Measurements from ENCODE around the gene SPHK2.
"Not testable (repeated sequence)": the region's sequence is repeated elsewhere in the genome, so short reads cannot be mapped to it uniquely, and the experiment has no call there.

Gene SPHK2

DNA sequence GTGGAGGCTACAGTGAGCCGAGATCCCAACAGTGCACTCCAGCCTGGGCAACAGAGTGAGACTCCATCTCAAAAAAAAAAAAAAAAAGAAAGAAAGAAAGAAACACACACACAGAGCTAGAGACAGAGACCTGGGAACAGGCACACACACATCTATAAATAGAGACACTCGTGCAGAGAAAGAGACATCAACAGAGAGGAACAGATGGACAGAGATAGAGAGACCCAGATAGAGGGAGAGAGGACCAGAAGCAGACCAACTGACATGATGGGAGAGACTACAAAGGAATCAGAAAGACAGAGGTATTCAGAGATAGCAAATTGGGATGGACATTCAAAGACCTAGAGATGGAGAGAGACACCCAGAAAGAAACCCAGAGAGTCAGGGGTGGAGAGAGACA lies 28.8 kb downstream of the SPHK2 start:
- peaks cover 32% of the 10 kb centered on the region for H3K4me1 Mint-ChIP-seq
- no peak overlapping the region for H3K4me3 Mint-ChIP-seq
- H3K27ac Mint-ChIP-seq: no peak overlapping the region
- no peaks in the 10 kb centered on the region for H3K36me3 Mint-ChIP-seq (ENCODE audit: low read depth)
- DNase-seq: no peak
- H3K27me3 Mint-ChIP-seq (ENCODE audit: low read depth, poor library complexity): peaks cover 6% of the 10 kb centered on the region
- TF ChIP-seq, protein P1, sequence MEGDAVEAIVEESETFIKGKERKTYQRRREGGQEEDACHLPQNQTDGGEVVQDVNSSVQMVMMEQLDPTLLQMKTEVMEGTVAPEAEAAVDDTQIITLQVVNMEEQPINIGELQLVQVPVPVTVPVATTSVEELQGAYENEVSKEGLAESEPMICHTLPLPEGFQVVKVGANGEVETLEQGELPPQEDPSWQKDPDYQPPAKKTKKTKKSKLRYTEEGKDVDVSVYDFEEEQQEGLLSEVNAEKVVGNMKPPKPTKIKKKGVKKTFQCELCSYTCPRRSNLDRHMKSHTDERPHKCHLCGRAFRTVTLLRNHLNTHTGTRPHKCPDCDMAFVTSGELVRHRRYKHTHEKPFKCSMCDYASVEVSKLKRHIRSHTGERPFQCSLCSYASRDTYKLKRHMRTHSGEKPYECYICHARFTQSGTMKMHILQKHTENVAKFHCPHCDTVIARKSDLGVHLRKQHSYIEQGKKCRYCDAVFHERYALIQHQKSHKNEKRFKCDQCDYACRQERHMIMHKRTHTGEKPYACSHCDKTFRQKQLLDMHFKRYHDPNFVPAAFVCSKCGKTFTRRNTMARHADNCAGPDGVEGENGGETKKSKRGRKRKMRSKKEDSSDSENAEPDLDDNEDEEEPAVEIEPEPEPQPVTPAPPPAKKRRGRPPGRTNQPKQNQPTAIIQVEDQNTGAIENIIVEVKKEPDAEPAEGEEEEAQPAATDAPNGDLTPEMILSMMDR (IDR thresholded peaks at IDR 0.05): no peak
- H3K9me3 Mint-ChIP-seq: no peaks in the 10 kb centered on the region

GRCh38 chr19:48650974-48651682 lies 31.8 kb downstream of the SPHK2 start:
- Mint-ChIP-seq H3K27me3 (ENCODE audit: low read depth, poor library complexity) (peaks cover 2% of the 10 kb centered on the region), H3K27ac (no peak overlapping the region), H3K4me3 (no peak overlapping the region), H3K36me3 (ENCODE audit: low read depth) (no peaks in the 10 kb centered on the region), H3K4me1 (peaks cover 25% of the 10 kb centered on the region), H3K9me3 (no peaks in the 10 kb centered on the region)
- TF ChIP-seq, protein P1 (IDR thresholded peaks at IDR 0.05): no peak
- DNase-seq: no peak

DNA sequence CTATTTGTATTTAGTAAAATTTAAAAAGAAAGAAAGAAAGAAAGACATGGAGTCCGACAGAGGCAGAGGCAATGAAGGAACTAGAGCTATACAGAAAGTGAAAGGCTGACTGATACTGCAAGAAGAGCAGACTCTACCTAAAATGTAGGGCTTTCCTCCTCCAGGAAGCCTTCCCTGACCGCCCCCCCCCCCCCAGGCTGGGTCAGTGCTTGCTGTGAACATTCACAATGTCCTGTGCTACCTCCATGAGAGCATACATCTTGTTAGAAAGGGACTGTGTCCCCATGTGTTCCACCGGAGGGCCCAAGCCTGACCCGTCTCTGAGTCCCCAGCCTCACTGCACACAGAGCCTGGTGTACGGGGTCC lies 32.4 kb downstream of the SPHK2 start:
- no peak overlapping the region for H3K27ac Mint-ChIP-seq
- H3K4me3 Mint-ChIP-seq: no peak overlapping the region
- H3K9me3 Mint-ChIP-seq: no peaks in the 10 kb centered on the region
- H3K27me3 Mint-ChIP-seq (ENCODE audit: low read depth, poor library complexity): peaks cover 2% of the 10 kb centered on the region
- no peak for DNase-seq
- no peaks in the 10 kb centered on the region for H3K36me3 Mint-ChIP-seq (ENCODE audit: low read depth)
- TF ChIP-seq, protein P1 (IDR thresholded peaks at IDR 0.05): no peak
- peaks cover 27% of the 10 kb centered on the region for H3K4me1 Mint-ChIP-seq

GRCh38 chr19:48654299-48655059 lies 35.2 kb downstream of the SPHK2 start:
- peak overlapping the region; percentile 89 for H3K27ac Mint-ChIP-seq
- peaks cover 21% of the 10 kb centered on the region for H3K4me1 Mint-ChIP-seq
- no peak for DNase-seq

DNA sequence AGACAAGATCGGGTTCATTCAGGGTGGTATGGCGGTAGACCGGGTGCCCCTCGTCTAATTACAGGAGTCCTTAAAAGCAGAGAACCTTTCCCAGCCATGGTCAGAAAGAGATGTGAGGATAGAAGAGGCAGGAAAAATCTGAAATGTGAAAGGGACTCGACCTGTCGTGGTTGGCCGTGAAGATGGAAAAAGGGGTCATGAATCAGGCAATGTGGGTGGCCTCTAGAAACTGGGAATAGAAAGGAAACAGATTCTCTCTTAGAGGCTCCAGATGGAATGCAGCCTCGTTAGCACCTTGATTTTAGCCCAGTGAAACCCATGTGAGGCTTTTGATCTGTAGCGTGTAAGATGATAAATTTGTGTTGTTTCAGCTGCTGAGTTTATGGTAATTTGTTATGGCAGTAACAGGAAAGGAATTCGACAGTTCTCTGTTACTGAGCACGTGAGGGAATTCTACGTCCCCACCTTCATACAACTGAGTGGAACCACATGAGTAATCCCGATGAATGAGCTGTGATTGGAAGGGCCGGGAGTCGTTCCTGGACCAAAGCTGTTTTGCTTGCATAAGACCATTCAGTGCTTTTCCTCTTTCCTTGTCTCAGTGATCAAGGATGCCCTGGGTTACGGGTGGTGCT lies 37.7 kb downstream of the SPHK2 start:
- Mint-ChIP-seq H3K27me3 (ENCODE audit: low read depth, poor library complexity) (peaks cover 11% of the 10 kb centered on the region), H3K4me3 (no peak overlapping the region), H3K9me3 (no peaks in the 10 kb centered on the region), H3K36me3 (ENCODE audit: low read depth) (no peaks in the 10 kb centered on the region), H3K4me1 (peaks cover 26% of the 10 kb centered on the region), H3K27ac (no peak overlapping the region)
- DNase-seq: no peak
- TF ChIP-seq, protein P1 (IDR thresholded peaks at IDR 0.05): no peak

More at GRCh38 chr19:48654299-48655059, 35.2 kb downstream of the SPHK2 start:
- no peaks in the 10 kb centered on the region for H3K9me3 Mint-ChIP-seq
- H3K27me3 Mint-ChIP-seq (ENCODE audit: low read depth, poor library complexity): peaks cover 11% of the 10 kb centered on the region
- TF ChIP-seq, protein P1 (IDR thresholded peaks at IDR 0.05): no peak
- H3K4me3 Mint-ChIP-seq: no peak overlapping the region
- no peaks in the 10 kb centered on the region for H3K36me3 Mint-ChIP-seq (ENCODE audit: low read depth)

DNA sequence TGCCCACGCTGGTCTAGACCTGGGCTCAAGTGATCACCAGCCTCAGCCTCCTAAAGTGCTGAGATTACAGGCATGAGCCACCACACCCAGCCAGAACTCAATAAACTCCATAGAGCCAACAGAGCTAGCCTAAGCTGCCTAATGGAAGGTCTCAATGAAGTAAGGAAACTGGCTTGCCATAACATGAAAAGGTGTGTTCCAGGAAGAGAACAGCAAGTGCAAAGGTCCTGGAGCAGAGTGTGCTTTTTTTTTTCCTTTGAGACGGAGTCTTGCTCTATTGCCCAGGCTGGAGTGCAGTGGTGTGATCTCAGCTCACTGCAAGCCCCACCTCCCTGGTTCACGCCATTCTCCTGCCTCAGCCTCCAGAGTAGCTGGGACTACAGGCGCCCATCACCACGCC lies 38.5 kb downstream of the SPHK2 start:
- H3K36me3 Mint-ChIP-seq (ENCODE audit: low read depth); H3K9me3 Mint-ChIP-seq; H3K4me3 Mint-ChIP-seq; DNase-seq; H3K27ac Mint-ChIP-seq: not testable (repeated sequence)
- H3K4me1 Mint-ChIP-seq: peaks cover 32% of the 10 kb centered on the region
- H3K27me3 Mint-ChIP-seq (ENCODE audit: low read depth, poor library complexity): peaks cover 11% of the 10 kb centered on the region
